ENCODE measurements around the gene FSCN2. TPM values are rescaled to one million over a fixed set of nuclear protein-coding genes. Genes with fewer than 3 reads are reported as not detected.
A peak's percentile ranks its signal among the peaks of the same experiment; 100 is the strongest.

The FSCN2 gene
- total RNA-seq, 1 experiment from 2014 or later, result 2.9 TPM

GRCh38 chr17:81553018-81553615 is 24.9 kb downstream of the FSCN2 start:
- Histone ChIP-seq H3K27me3 (replicated peaks; ENCODE audit: control insufficient read depth, insufficient read depth, low read length) (no peaks in the 10 kb centered on the region), H3K4me3 (ENCODE audit: low read depth, low read length) (peak overlapping the region; percentile 97), H3K36me3 (ENCODE audit: control insufficient read depth, insufficient read depth, low read length) (peaks cover 2% of the 10 kb centered on the region; the same call in 1 of the 2 replicates), H3K9me3 (no peaks in the 10 kb centered on the region), H3K4me1 (peaks cover 18% of the 10 kb centered on the region)
- Mint-ChIP-seq H3K9me3 (ENCODE audit: unreplicated experiment) (no peaks in the 10 kb centered on the region), H3K4me1 (ENCODE audit: low read depth, unreplicated experiment) (peaks cover 10% of the 10 kb centered on the region), H3K27me3 (ENCODE audit: insufficient read depth, unreplicated experiment) (no peaks in the 10 kb centered on the region), H3K4me3 (ENCODE audit: unreplicated experiment) (peak overlapping the region; percentile 90), H3K36me3 (ENCODE audit: insufficient read depth, unreplicated experiment) (peaks cover 87% of the 10 kb centered on the region), H3K27ac (ENCODE audit: unreplicated experiment) (peak overlapping the region; percentile 77)
- DNase-seq, result peak; percentile 71 to 87
- POLR2A ChIA-PET, result interaction anchor here (0.8 kb wide), 1 partner anchor 25 kb away, joined by 6 read pairs; the partner anchor contains the start of gene FSCN2
- intact Hi-C loops (cut with micrococcal nuclease; ENCODE audit: unreplicated experiment), result loop anchor here (1.0 kb wide), 2 partner anchors 23 to 34 kb away; no protein-coding TSS in a partner anchor
- CTCF ChIA-PET, result interaction anchor here (0.8 kb wide), 1 partner anchor 15 kb away, joined by 3 read pairs; no protein-coding TSS in a partner anchor
- no peak for TF ChIP-seq CTCF (IDR thresholded peaks at IDR 0.05; ENCODE audit: insufficient read depth in 1 of 2, low read depth in 1 of 2, low read length in 1 of 2, severe bottlenecking in 1 of 2, unreplicated experiment in 1 of 2)
- TSS peak; percentile 40 for BruUV-seq (replicated peaks)

GRCh38 chr17:81553616-81554181 is 25.5 kb downstream of the FSCN2 start:
- peaks cover 2% of the 10 kb centered on the region for H3K36me3 ChIP-seq (ENCODE audit: control insufficient read depth, insufficient read depth, low read length)
- H3K4me3 Mint-ChIP-seq (ENCODE audit: unreplicated experiment), result peak overlapping the region; percentile 90
- H3K9me3 ChIP-seq, result no peaks in the 10 kb centered on the region
- peaks cover 87% of the 10 kb centered on the region for H3K36me3 Mint-ChIP-seq (ENCODE audit: insufficient read depth, unreplicated experiment)
- no peak for DNase-seq
- no peaks in the 10 kb centered on the region for H3K27me3 Mint-ChIP-seq (ENCODE audit: insufficient read depth, unreplicated experiment)
- intact Hi-C loops (cut with micrococcal nuclease; ENCODE audit: unreplicated experiment), result loop anchor here (1.0 kb wide), 2 partner anchors 23 to 34 kb away; no protein-coding TSS in a partner anchor
- no peaks in the 10 kb centered on the region for H3K27me3 ChIP-seq (replicated peaks; ENCODE audit: control insufficient read depth, insufficient read depth, low read length)
- ChIA-PET POLR2A (no interaction called here), CTCF (no interaction called here)
- peaks cover 12% of the 10 kb centered on the region for H3K4me1 Mint-ChIP-seq (ENCODE audit: low read depth, unreplicated experiment)
- TF ChIP-seq CTCF (IDR thresholded peaks at IDR 0.05; ENCODE audit: insufficient read depth in 1 of 2, low read depth in 1 of 2, low read length in 1 of 2, severe bottlenecking in 1 of 2, unreplicated experiment in 1 of 2), result no peak
- peak overlapping the region; percentile 97 for H3K4me3 ChIP-seq (ENCODE audit: low read depth, low read length)
- no peaks in the 10 kb centered on the region for H3K9me3 Mint-ChIP-seq (ENCODE audit: unreplicated experiment)
- H3K27ac Mint-ChIP-seq (ENCODE audit: unreplicated experiment), result peak overlapping the region; percentile 77
- BruUV-seq (replicated peaks), result no TSS peak
- H3K4me1 ChIP-seq, result peaks cover 18% of the 10 kb centered on the region

GRCh38 chr17:81556175-81556691 is 28.1 kb downstream of the FSCN2 start:
- Mint-ChIP-seq H3K27me3 (ENCODE audit: insufficient read depth, unreplicated experiment) (no peaks in the 10 kb centered on the region), H3K27ac (ENCODE audit: unreplicated experiment) (peak overlapping the region; percentile 59), H3K4me3 (ENCODE audit: unreplicated experiment) (no peak overlapping the region), H3K36me3 (ENCODE audit: insufficient read depth, unreplicated experiment) (peaks cover 93% of the 10 kb centered on the region), H3K9me3 (ENCODE audit: unreplicated experiment) (no peaks in the 10 kb centered on the region), H3K4me1 (ENCODE audit: low read depth, unreplicated experiment) (peaks cover 12% of the 10 kb centered on the region)
- DNase-seq, result peak; percentile 51 to 70
- Histone ChIP-seq H3K4me3 (ENCODE audit: low read depth, low read length) (no peak overlapping the region), H3K27me3 (replicated peaks; ENCODE audit: control insufficient read depth, insufficient read depth, low read length) (no peaks in the 10 kb centered on the region), H3K4me1 (peaks cover 18% of the 10 kb centered on the region), H3K36me3 (ENCODE audit: control insufficient read depth, insufficient read depth, low read length) (no peaks in the 10 kb centered on the region; the same call in none of the 2 replicates), H3K9me3 (no peaks in the 10 kb centered on the region)
- intact Hi-C loops (cut with micrococcal nuclease; ENCODE audit: unreplicated experiment), result loop anchor here (2.0 kb wide), 1 partner anchor 45 kb away; no protein-coding TSS in a partner anchor
- no peak for TF ChIP-seq CTCF (IDR thresholded peaks at IDR 0.05; ENCODE audit: insufficient read depth in 1 of 2, low read depth in 1 of 2, low read length in 1 of 2, severe bottlenecking in 1 of 2, unreplicated experiment in 1 of 2)
- CTCF ChIA-PET, result interaction anchor here (1.1 kb wide), 1 partner anchor 37 kb away, joined by 5 read pairs; no protein-coding TSS in a partner anchor
- BruUV-seq (replicated peaks), result no TSS peak
- POLR2A ChIA-PET, result no interaction called here
